GM11168 (cell line): ENCODE results near the gene DENND5A.

Experiments
- in situ Hi-C: fragments of 300-500 bp; cut with MboI; formaldehyde crosslinking; loops from one replicate; pipeline ENCODE4 v1.12.0; 2022; ENCODE audit warnings: low sequenced_read_pairs; ENCODE audit not compliant: unreplicated experiment

Gene DENND5A

GRCh38 chr11:9265211-9266131 lies at the start of gene DENND5A:
DENND5A (minus strand) TSS chr11:9265350; CDS start chr11:9265069, 281 bp downstream.
- in situ Hi-C loops = no loop called here

GRCh38 chr11:9314291-9315077 lies 49.3 kb upstream of the DENND5A start, which contains the start of gene TMEM41B:
TMEM41B (minus strand) TSS chr11:9314593; CDS start chr11:9314441, 152 bp downstream.
- in situ Hi-C loops = no loop called here

- in situ Hi-C loops = no loop called here
These were observed 48.6 kb upstream of the DENND5A start for GRCh38 chr11:9313648-9314290.

- in situ Hi-C loops = no loop called here
These were observed 45.4 kb upstream of the DENND5A start for GRCh38 chr11:9310485-9311090.

- in situ Hi-C loops = no loop called here
These were observed 39.0 kb upstream of the DENND5A start for GRCh38 chr11:9304178-9304577.

- in situ Hi-C loops = no loop called here
These were observed 37.3 kb upstream of the DENND5A start for GRCh38 chr11:9302448-9302847.

- in situ Hi-C loops = no loop called here
These were observed 36.6 kb upstream of the DENND5A start for GRCh38 chr11:9301720-9302119.

- in situ Hi-C loops = no loop called here
These were observed 28.5 kb upstream of the DENND5A start for GRCh38 chr11:9293646-9294045.

GRCh38 chr11:9285850-9286587 lies 20.9 kb upstream of the DENND5A start:
- in situ Hi-C loops = no loop called here

- in situ Hi-C loops = no loop called here
These were observed 15.6 kb upstream of the DENND5A start for GRCh38 chr11:9280655-9281301.

- in situ Hi-C loops = no loop called here
These were observed 12.0 kb upstream of the DENND5A start for GRCh38 chr11:9277176-9277575.

GRCh38 chr11:9276571-9276970 lies 11.4 kb upstream of the DENND5A start:
- in situ Hi-C loops = no loop called here

GRCh38 chr11:9274499-9275258 lies 9.5 kb upstream of the DENND5A start:
- in situ Hi-C loops = no loop called here

GRCh38 chr11:9273376-9274336 lies 8.5 kb upstream of the DENND5A start:
- in situ Hi-C loops = no loop called here

GRCh38 chr11:9269492-9270013 lies 4.4 kb upstream of the DENND5A start:
- in situ Hi-C loops = no loop called here

- in situ Hi-C loops = no loop called here
These were observed 2.5 kb upstream of the DENND5A start for GRCh38 chr11:9267680-9268079.

- in situ Hi-C loops = no loop called here
These were observed 1.8 kb upstream of the DENND5A start for GRCh38 chr11:9266926-9267325.
